ENCODE results near the gene DDX59. TPM values are rescaled to one million over a fixed set of nuclear protein-coding genes. Genes with fewer than 3 reads are reported as not detected.

The DDX59 gene
- total RNA-seq, 1 donor from 2014 or later: 7.6 TPM

DNA sequence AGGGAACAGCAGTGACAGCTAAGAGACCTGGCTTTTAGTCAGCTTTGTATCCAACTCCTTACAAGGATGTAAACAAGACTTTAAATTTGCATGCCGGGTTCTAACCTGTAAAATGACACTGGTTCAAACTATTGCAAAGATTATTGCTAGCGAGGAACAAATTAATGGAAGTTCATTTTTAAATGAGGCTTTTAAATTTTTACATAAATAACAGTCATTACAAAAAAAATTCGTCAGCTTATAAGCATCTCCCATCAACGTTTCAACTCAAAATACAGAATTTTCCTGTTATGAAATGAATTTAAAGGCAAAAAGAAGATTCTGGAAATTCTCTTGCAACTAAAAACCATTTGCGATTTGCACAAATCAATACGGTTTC is 49.8 kb downstream of the DDX59 start:
- intact Hi-C loops (cut with DNase I): loop anchor here (1.0 to 5.0 kb wide), 3 partner anchors 50 to 492 kb away; partner anchors contain the start of gene CACNA1S
- peak overlapping the region; percentile 79 for H3K4me3 ChIP-seq
- no peaks in the 10 kb centered on the region for H3K36me3 ChIP-seq
- H3K9me3 ChIP-seq: no peaks in the 10 kb centered on the region
- no peaks in the 10 kb centered on the region for H3K27me3 ChIP-seq
- TF ChIP-seq, protein P1, sequence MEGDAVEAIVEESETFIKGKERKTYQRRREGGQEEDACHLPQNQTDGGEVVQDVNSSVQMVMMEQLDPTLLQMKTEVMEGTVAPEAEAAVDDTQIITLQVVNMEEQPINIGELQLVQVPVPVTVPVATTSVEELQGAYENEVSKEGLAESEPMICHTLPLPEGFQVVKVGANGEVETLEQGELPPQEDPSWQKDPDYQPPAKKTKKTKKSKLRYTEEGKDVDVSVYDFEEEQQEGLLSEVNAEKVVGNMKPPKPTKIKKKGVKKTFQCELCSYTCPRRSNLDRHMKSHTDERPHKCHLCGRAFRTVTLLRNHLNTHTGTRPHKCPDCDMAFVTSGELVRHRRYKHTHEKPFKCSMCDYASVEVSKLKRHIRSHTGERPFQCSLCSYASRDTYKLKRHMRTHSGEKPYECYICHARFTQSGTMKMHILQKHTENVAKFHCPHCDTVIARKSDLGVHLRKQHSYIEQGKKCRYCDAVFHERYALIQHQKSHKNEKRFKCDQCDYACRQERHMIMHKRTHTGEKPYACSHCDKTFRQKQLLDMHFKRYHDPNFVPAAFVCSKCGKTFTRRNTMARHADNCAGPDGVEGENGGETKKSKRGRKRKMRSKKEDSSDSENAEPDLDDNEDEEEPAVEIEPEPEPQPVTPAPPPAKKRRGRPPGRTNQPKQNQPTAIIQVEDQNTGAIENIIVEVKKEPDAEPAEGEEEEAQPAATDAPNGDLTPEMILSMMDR (IDR thresholded peaks at IDR 0.05): no peak
- H3K4me1 ChIP-seq: peaks cover 0 to 4% of the 10 kb centered on the region in 2 donors
- H3K27ac ChIP-seq: no peak overlapping the region
- DNase-seq (ENCODE audit: low spot score in 2 of 2): no peak

DNA sequence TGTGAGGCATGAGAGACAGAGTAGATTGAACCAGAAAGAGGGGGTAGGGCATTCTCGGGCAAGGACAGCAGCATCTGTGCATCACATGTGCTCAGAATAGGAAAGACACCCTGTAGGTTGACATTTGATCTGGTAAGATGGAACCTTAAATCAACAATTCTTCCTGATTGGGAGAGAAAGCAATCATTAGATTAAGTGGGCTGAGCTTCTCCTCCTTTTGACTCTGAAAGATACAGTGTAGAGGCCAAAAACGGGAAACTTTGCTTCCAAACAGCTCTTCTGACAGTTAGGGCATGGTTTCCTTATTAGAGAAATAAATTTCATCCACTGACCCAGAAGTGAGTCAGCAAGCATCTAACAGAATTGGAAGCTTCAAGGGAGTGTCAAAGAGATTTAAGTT is 58.9 kb downstream of the DDX59 start:
- Histone ChIP-seq H3K4me3 (no peak overlapping the region), H3K36me3 (no peaks in the 10 kb centered on the region), H3K9me3 (no peaks in the 10 kb centered on the region), H3K4me1 (no peaks in the 10 kb centered on the region), H3K27ac (no peak overlapping the region), H3K27me3 (no peaks in the 10 kb centered on the region)
- intact Hi-C loops (cut with DNase I): no loop called here
- TF ChIP-seq, protein P1 (IDR thresholded peaks at IDR 0.05): no peak
- DNase-seq (ENCODE audit: low spot score in 2 of 2): no peak

DNA sequence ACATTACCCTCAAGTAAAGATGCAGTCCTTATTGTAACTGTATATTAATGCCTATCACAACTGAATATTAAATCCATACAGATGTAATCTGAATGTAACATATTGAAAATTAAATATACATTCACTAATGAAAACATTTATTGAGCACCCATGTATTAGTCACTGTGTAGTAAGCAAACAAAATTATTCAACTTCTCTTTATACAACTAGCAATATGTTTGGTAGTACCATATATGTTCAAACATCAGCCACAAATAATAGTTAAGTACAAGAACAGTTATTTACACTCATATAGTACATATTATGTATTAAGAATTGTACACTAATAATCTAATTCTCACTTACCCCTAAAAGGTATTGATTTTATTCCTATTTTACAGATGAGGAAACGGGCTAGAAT is 67.1 kb downstream of the DDX59 start:
- Histone ChIP-seq H3K27ac (no peak overlapping the region), H3K4me3 (no peak overlapping the region), H3K4me1 (no peaks in the 10 kb centered on the region), H3K36me3 (no peaks in the 10 kb centered on the region), H3K27me3 (no peaks in the 10 kb centered on the region), H3K9me3 (no peaks in the 10 kb centered on the region)
- no peak for DNase-seq (ENCODE audit: low spot score in 2 of 2)
- TF ChIP-seq, protein P1 (IDR thresholded peaks at IDR 0.05): no peak
- intact Hi-C loops (cut with DNase I): no loop called here

Other genes with a start within 250 kb of the DDX59 start
- gene KIF14, start 49.2 kb downstream of the DDX59 start, total RNA-seq: not detected
- gene CAMSAP2, start 69.0 kb upstream of the DDX59 start, total RNA-seq: 22.4 TPM
- not detected for gene GPR25, start 203.1 kb upstream of the DDX59 start, total RNA-seq
- gene INAVA, start 225.0 kb upstream of the DDX59 start, total RNA-seq: not detected

Measured in ascending aorta (tissue), 2 donors.